ENCODE results near the gene KAZN.

The KAZN gene

DNA sequence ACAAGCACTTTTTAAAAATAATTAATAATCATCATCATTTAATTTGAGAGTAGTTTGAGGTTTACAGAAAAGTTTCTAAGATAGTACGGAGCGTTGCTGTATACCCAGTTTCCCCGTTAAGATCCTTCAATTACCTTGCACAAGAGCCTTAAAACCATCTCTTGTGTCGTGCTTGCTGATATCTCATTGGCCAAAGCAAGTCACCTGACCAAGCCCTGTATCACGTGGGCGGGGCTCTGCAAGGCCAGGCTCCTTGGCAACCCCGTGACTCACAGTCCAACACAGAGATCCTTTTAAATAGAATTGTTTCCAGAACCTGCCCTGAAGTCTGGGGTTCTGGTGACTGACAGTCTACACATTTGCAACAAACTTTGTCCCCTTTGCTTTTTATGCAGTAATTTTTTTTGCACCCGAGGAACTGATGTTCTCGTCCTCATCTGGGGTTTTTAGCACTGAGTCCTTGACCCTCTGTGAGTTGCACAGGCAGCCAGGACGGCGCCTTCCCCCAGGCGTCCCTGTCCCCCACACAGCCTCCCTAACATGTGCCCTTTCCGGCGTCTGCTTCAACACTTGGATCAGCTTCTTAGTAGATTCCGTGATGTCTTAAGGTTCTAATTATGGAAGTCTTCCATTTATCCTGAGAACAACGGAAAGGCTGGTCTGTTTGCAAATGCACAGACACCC is 371.8 kb downstream of the KAZN start:
- peak; percentile 30 for DNase-seq (ENCODE audit: low spot score)
- no peak for FAIRE-seq

DNA sequence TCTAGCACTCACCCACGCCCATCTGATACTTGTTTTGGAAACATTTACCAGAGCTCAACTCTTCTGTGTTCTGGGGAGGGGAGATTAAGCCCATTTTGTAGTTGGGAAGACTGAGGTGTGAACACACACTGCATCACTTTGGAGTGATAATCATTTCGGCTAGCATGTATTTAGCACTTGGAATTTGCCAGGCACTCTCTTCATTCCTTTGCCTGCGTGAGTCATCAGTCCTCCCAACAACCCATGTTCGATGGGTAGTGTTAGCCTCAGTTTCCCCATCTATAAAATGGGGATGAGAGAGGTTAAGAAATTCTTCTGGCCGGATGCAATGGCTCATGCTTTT is 372.3 kb downstream of the KAZN start:
- FAIRE-seq (no peak), DNase-seq (ENCODE audit: low spot score) (no peak)

DNA sequence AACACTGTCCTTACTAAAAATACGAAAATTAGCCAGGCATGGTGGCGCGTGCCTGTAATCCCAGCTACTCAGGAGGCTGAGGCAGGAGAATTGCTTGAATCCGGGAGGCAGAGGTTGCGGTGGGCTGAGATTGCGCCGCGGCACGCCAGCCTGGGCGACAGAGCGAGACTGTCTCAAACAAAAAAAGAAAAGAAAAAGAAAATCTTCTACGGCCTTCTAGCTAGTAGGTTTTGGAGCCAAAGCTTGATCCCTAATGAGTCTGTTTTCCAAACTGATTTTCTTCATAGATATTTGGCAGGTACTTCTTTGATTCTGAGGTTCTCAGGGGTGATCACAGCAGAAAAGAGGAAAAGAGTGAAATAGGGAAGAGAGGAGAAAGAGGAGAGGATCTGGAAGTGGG is 372.7 kb downstream of the KAZN start:
- DNase-seq (ENCODE audit: low spot score) = no peak
- FAIRE-seq = no peak

DNA sequence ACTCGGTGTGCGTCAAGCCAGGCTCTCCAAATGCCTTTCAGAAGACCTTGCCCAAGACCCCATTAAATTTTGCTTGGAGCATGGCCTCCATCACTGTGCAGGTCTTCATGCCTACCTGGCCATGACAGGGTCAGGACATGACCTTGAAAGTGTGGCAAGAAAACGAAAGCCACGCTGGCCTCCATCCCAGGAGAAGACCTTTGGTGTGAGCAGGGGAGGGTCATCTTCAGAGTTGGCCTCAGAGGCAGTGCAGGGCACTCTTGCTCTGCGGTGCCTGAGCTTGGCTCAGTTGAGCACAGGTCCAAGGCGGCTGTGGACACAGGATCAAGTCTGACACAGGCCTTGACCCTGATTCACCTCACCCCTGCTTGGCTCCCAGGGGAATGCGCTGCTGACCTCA is 373.6 kb downstream of the KAZN start:
- DNase-seq (ENCODE audit: low spot score) = no peak
- FAIRE-seq = no peak

DNA sequence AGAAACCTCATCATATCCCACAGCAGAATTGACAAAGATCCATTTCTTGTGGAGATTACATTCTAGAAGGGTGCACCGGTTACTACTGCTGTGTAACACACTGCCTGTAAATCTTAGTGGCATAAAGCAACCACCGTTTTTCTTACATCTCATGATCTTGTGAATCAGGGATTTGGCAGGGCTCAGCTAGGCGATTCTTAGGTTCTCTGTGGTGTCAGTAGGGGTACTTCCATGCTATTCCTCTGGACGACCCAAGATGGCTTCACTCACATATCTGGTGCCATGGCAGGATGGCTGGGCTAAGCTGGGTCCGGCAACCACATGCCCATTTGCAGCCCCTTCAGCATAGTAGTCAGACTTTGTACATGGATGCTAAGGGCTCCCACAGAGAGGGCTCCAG is 375.3 kb downstream of the KAZN start:
- DNase-seq (ENCODE audit: low spot score) = no peak

DNA sequence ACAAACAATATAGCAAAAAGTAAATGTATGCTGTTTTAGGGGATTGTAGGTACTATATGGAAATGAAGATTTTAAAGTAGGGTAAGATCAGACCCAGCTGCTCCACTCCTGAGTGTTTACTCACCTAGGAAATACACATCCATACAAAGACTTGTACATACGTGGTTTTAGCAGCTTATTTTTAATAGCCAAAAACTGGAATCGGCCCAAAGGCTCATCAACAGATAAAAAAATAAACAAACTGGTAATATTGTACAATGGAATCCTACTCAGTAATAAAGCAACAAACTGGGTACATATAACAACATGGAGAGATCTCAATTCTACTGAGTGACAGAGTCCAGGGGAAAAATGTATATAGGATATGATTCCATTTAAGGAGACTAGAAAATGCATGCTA is 375.9 kb downstream of the KAZN start:
- FAIRE-seq = no peak
- no peak for DNase-seq (ENCODE audit: low spot score)

More for the DNA sequence above, 375.3 kb downstream of the KAZN start:
- no peak for FAIRE-seq

DNA sequence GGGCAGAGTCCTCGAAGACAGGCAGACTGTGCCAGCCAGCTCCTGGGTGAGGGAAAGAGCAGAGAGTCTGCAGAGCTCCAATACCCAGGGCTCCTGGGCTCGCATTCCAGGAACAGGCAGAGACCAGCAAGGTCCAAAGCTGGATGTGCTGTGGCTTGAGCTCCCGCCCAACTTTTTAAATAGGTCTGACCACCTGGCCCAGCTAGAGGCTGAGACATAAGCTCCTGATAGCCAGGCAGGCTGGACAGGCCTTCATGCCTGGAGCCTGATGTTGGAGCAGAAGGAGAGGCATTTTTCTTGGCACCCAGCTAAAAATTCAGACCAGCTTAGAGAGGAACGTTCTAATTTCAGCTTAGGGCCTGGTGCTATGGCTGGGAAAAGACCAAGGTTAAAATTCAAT is 376.6 kb downstream of the KAZN start:
- DNase-seq (ENCODE audit: low spot score) (no peak), FAIRE-seq (no peak)

DNA sequence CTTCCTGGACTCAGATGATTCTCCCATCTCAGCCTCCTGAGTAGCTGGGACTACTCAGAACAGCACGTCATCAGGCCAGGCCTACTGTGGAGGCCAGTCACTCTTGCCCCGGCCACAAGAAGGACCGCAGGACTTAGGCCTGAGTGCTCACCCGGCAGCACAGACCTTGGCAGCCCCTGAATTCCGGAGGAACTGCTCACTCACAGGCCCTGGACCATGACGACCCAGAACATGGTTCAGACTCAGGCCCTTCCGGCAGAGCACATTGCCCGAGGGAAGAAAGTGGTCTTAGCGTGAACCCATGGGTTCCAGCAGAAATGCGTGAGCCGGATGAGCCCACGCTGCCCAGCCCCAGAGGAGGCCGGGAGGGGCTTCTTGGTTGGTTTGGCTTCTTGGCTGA is 377.8 kb downstream of the KAZN start:
- FAIRE-seq (no peak), DNase-seq (ENCODE audit: low spot score) (no peak)

DNA sequence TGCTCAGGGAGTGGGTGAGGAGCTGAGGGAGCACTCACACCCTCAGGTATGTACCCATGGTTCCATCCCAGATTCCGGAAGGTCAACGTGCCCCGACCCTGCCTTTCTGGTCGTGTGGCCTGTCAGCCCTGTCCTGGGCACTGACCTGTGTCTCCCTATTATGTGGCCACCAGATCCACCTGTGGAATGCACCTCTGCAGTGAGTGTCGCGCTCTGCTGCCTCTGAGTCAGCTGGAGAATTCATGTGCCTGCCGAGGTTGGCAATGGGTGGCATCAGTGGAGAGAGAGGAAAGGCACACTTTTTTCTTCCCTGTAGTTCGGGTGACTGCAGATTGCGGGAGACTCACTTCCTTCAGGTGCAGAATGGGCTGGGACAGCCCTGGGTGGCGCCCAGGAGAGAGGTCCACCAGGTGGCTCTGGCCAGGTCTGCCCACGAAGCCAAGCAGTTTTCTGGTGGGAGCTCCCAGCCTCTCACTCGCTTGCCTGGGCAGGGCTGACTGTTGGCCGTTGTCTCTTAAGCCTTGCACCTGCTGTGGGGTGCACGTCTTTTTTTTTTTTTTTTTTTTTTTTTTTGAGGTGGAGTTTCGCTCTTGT is 378.9 kb downstream of the KAZN start:
- no peak for DNase-seq (ENCODE audit: low spot score)

DNA sequence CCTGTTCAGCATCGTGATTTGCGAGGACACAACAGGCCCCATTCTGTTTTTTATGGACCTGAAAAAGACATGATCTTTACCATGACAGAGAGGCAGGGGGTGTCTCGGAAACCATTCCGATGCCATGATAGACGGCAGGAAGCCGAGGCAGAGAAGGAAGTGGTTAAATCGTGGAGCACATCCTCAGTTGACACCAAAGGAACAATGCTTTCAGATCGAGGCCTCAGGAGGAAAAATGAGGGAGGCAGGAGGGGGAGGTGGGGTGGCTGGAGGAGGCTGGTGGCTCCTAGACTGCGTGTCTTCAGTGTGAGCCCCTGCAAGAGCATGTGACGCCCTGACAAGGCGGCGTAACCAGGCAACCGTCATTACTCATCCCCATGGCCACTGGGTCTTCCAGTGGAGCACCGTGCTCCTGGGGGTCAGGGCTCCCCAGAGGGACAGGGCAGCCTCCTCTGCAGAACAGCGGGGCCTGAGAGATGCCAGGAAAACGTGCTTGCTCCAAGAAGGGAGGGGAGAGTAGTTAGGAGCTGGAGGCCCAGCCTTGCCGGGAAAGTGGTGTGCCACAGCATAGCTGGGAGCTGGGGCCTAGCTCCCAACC is 382.2 kb downstream of the KAZN start:
- DNase-seq (ENCODE audit: low spot score) = no peak
- no peak for FAIRE-seq

More for the DNA sequence above, 378.9 kb downstream of the KAZN start:
- FAIRE-seq = no peak

DNA sequence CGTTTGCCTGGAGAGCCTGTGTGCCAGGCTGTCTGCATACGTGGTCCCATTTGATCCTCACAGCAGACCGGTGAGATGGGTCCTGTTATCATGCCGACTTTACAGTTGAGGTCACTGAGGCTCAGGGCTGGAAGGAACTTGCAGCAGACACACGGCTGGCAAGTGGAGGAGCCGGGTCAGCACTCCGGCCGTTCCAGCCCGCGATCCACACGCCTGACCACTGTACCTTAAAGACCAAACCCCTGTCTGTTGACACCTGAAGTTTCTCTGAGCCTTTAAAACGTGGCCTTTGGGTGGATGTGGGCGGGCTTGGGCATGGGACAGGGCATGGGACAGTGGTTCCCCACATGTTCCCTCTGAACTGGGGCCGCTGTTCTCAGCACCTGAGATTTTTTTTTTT is 383.5 kb downstream of the KAZN start:
- DNase-seq (ENCODE audit: low spot score) (no peak), FAIRE-seq (no peak)

DNA sequence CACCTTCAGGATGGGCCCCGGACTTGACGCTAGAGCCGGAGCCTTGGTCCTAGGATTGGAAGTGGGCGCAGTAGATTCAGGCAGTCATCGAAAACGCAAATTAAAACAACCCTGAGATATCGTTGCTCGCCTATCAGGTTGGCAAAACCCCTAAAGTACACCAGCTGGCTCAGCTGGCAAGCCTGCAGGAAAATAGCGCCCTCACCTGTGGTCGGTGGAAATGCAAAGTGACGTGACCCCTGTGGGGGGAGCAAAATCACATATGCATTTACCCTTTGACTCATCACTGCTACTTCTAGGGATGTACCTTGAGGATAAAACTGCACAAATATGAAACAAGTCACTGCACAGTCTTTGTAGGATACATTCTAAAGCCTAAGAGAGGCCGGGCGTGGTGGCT is 384.8 kb downstream of the KAZN start:
- FAIRE-seq (no peak), DNase-seq (ENCODE audit: low spot score) (no peak)

DNA sequence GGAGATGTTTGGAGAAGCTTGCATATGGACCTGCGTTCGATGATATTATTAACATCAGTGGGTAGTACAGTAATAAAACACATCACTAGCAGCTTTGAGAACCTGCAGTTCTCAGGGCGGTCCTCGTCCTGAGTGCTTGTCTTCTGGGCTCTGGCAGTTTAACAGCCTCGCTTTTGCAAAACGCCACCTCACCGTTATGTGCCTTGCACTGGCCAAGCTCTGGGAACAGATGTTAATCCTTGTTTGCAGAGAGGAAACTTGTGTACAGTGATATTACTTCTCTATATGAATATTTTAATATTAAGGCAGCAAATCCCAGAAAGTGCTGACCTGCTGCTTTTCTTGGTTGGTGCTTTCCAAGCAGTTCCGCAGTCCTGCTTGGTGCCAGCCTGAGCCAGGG is 387.7 kb downstream of the KAZN start:
- DNase-seq (ENCODE audit: low spot score) (no peak), FAIRE-seq (no peak)

DNA sequence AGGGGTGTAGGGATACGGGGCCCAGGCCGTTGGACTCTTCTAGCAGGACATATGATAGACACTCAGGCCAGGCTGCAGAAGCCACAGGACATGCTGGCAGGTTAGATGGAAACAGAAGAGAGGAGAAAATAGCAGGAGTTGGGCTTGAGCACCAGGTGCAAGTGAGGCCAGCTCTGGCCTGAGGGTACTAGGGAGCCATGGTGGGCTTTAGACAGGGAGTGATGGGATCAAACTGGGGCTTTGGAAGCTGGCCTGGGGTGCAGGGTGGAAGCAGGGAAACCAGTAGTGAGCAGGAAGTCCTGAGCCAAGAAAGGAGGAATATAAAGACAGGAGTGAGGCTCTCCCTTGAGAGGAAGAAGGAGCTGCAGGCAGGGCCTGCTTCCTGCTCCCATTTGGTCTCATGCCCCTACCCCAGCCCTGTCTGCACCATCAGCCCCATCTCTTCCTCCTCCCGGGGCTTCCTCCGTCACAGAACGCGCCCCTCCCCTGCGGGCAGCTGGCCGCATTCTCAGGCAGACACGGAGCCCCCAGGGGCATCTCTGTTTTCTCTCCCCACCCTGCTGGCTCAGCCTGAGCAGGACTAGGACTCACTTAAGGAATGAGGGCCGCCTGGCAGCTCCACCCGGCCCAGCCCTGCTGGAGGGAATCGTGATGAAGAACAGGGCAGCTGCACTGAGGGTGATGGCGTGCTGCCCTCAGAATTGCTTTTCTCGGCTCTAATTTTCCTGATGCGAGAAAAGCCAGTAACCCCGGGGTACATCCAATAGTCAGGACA is 389.5 kb downstream of the KAZN start:
- no peak for DNase-seq (ENCODE audit: low spot score)
- FAIRE-seq = no peak

DNA sequence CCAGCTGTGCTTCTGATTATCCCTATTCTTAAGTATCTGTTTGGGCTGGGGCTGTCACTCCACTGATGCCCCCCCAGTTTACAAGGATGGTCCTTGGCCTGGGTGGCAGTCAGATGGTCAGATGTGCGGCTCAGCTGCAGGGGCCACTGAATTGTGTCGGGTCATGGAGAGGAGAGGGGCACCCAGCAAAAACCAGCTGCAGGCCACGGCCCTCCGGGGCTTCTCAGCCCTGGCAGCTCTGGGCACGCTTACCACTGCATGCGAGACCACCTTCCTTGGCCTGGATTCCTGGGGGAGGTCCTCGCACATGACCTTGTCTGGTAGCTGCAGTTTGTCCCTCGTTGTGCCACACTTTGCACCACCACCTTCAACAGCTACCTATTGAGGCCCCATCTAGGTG is 390.2 kb downstream of the KAZN start:
- FAIRE-seq = no peak
- DNase-seq (ENCODE audit: low spot score) = no peak

DNA sequence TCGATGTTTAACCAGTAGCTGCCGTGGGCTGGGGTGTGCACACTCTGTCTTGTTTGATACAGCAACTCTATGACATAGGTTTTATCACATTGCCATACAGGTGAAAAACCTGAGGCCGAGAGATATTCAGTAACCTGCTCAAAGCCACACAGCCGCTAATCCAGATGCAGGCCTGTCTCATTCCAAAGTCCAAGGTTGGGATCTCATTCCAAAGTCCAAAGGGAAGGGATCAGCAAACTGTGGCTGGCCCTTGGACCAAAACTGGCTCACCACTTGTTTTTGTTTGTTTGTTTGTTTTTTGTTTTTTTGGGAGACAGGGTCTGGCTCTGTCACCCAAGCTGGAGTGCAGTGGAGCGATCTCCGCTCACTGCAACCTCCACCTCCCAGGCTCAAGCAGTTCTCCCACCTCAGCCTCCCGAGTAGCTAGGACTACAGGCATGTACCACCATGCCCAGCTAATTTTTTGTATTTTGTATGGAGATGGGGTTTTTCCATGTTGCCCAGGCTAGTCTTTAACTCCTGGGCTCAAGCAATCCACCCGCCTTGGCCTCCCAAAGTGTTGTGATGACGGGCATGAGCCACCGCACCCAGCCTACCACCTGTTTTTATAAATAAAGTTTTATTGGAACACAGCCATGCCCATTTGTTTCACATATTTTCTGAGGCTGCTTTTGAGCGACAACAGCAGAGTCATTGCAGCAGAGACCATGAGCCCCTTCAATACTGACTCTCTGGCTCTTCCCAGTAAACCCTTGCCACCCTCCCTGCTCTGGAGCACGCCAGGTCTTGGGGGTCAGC is 391.6 kb downstream of the KAZN start:
- FAIRE-seq (no peak), DNase-seq (ENCODE audit: low spot score) (no peak)

DNA sequence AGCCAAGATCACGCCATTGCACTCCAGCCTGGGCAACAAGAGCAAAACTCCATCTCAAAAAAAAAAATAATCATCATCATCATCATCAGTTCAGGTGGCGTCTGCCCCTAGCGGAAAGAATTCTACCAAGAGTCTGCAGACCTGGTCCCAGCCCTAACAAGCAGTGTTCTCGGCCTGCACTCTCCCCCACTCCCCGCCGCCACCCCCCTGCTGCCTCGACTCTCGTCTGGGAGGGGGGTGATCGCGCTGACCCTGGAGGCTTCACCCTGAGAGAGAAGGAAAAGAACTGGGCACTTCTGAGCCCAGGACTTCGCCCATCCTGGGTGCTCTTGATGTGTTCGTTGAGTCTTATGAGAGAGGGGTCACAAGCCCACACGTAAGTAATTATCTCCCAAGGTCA is 394.9 kb downstream of the KAZN start:
- FAIRE-seq = no peak

DNA sequence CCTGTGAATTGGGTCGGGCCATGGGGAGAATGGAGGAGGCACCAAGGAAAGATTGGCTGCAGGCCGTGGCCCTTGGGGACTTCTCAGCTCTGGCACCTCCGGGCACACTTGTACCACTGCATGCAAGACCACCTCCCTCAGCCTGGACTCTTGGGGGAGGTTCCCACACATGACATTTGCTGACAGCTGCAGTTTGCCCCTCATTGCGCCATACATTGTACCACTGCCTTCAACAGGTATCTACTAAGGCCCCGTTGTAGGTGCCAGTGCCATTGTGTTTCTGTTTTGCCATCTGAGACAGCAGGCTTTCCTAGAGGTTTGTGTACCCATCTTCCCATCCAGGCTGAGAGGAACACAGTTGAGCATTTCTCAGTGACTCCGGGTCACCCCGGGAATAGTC is 395.7 kb downstream of the KAZN start:
- no peak for FAIRE-seq
- DNase-seq (ENCODE audit: low spot score) = no peak

More for the DNA sequence above, 394.9 kb downstream of the KAZN start:
- no peak for DNase-seq (ENCODE audit: low spot score)

DNA sequence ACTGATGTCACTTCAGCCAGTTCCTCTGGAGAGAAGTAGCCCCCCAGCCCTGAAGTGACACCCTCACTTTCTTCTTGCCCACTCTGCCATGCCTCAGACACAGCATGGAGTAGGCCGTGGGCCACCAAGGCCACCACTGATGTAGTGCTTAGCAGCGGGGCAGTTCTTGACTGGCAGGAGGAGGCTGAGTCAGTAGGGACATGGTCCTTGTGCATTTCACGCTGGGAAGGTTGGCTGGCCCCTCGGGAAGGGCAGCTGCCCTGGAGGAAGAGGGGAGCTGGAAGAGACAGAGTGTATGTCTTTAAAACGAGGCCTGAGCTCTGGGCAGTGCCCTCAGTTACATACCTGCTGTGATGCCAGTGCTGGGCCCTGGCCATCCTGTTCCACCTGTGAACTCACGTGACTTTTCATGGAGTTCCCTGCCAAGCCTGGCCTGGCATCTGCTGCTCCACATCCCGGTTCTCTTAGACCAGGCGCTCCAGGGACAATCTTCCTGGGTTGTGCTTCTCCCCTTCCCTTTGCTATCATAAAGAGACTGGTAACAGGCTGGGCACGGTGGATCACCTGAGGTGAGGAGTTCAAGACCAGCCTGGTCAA is 396.5 kb downstream of the KAZN start:
- FAIRE-seq (no peak), DNase-seq (ENCODE audit: low spot score) (no peak)

DNA sequence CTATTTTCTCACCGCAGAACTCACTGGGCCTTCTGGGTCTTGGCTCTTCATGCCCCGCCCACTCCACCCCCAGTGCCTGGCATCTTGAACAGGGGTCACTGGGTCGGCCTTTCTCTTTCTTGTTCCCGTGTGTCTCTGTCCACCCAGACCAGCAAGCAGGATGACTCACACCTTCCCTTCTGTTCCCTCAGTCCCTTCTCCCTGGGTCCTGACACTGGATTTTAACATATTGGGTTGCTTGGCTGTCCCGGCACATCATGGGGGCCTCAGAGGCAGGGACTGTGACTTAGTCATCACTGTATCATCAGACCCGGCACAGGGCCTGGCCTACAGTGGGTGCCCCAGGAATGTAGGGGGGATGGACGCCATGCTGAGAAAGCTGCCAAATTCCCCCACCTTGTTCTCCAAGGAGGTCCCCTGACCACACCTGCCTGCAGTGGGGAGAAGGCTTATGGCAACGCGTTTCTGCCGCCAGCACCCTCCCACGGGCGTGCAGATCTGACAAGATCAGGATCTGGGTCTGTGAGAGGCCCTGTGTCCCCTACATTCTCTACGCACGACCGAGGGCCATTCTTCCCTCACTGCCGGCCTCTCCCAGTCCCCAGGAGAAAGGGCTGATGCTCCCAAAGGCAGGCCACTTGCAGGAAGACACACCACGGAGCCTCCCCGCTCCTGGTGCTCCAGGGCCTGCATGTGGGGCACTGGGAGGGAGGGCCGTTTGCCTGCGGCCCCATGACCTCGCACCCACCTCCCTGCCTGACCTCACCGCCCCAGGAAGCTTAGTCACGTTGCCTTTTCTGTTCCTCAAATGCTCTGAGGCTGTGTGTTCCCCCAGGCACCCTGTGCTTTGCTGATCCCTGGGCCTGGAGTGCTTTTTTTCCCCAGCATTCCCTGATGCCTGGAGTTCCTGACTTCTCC is 397.9 kb downstream of the KAZN start:
- FAIRE-seq (no peak), DNase-seq (ENCODE audit: low spot score) (peak; percentile 72)

All from urothelium cell line (cell line).